Measurements from ENCODE around the gene GOLGA5.

GRCh38 chr14:92863286-92864080 is 69.4 kb downstream of the GOLGA5 start:
- TF ChIP-seq POLR2A (IDR thresholded peaks at IDR 0.05) (no peak), CTCF (IDR thresholded peaks at IDR 0.05) (no peak)
